ENCODE data around the gene ALG12. TPM values are rescaled to one million over a fixed set of nuclear protein-coding genes. Genes with fewer than 3 reads are reported as not detected.

The ALG12 gene
- polyA plus RNA-seq, 1 donor from 2014 or later = 14.3 TPM

GRCh38 chr22:49942565-49943404 is 24.5 kb upstream of the ALG12 start:
- Histone ChIP-seq H3K9me2 (ENCODE audit: insufficient read depth, low read length) (no peaks in the 10 kb centered on the region), H4K20me1 (ENCODE audit: insufficient read depth) (no peaks in the 10 kb centered on the region), H3K9me3 (ENCODE audit: low read length) (no peaks in the 10 kb centered on the region), H3K27ac (ENCODE audit: low read length) (no peak overlapping the region), H3K36me3 (ENCODE audit: insufficient read depth, low read length) (no peaks in the 10 kb centered on the region), H3K4me3 (ENCODE audit: low read length) (no peak overlapping the region), H2AFZ (ENCODE audit: low read depth, low read length) (no peak overlapping the region), H3F3A (ENCODE audit: insufficient read depth, low read length, poor library complexity, severe bottlenecking) (no peaks in the 10 kb centered on the region), H3K4me2 (ENCODE audit: low read length) (no peak overlapping the region), H3K9ac (ENCODE audit: low read length) (no peak overlapping the region), H3K79me2 (replicated peaks; ENCODE audit: insufficient read depth, low read length) (no peaks in the 10 kb centered on the region), H3K27me3 (ENCODE audit: insufficient read depth, low read depth, low read length) (no peaks in the 10 kb centered on the region)
- TF ChIP-seq CTCF (IDR thresholded peaks at IDR 0.05; ENCODE audit: poor library complexity, severe bottlenecking) (no peak), TAF1 (IDR thresholded peaks at IDR 0.05; ENCODE audit: low read depth) (no peak), EP300 (conservative IDR thresholded peaks at IDR 0.05; ENCODE audit: poor library complexity, severe bottlenecking) (peak; percentile 75), POLR2AphosphoS5 (IDR thresholded peaks at IDR 0.05) (no peak)

- Histone ChIP-seq H3K4me2 (ENCODE audit: low read length) (no peak overlapping the region), H3K27ac (ENCODE audit: low read length) (no peak overlapping the region), H3K27me3 (ENCODE audit: insufficient read depth, low read depth, low read length) (no peaks in the 10 kb centered on the region), H3K36me3 (ENCODE audit: insufficient read depth, low read length) (no peaks in the 10 kb centered on the region), H3K9me3 (ENCODE audit: low read length) (no peaks in the 10 kb centered on the region), H2AFZ (ENCODE audit: low read depth, low read length) (no peak overlapping the region), H3K9ac (ENCODE audit: low read length) (no peak overlapping the region), H3K4me3 (ENCODE audit: low read length) (no peak overlapping the region), H3F3A (ENCODE audit: insufficient read depth, low read length, poor library complexity, severe bottlenecking) (no peaks in the 10 kb centered on the region), H3K9me2 (ENCODE audit: insufficient read depth, low read length) (no peaks in the 10 kb centered on the region), H4K20me1 (ENCODE audit: insufficient read depth) (no peaks in the 10 kb centered on the region), H3K79me2 (replicated peaks; ENCODE audit: insufficient read depth, low read length) (no peaks in the 10 kb centered on the region)
- TF ChIP-seq EZH2 (IDR thresholded peaks at IDR 0.05; ENCODE audit: borderline replicate concordance, insufficient read depth, low read length, poor library complexity, severe bottlenecking) (no peak), EP300 (conservative IDR thresholded peaks at IDR 0.05; ENCODE audit: poor library complexity, severe bottlenecking) (no peak), SMC3 (conservative IDR thresholded peaks at IDR 0.05; ENCODE audit: poor library complexity) (no peak), POLR2AphosphoS5 (IDR thresholded peaks at IDR 0.05) (no peak), MXI1 (conservative IDR thresholded peaks at IDR 0.05; ENCODE audit: poor library complexity, severe bottlenecking) (no peak), RAD21 (conservative IDR thresholded peaks at IDR 0.05) (no peak), CTCF (IDR thresholded peaks at IDR 0.05; ENCODE audit: poor library complexity, severe bottlenecking) (no peak), REST (IDR thresholded peaks at IDR 0.05; ENCODE audit: borderline replicate concordance) (no peak)
Measured at GRCh38 chr22:49941507-49942316, 23.5 kb upstream of the ALG12 start.

Data from neural cell (in vitro differentiated cells).